ENCODE data around the gene AGPS.

GRCh38 chr2:177347570-177347969 lies 45.0 kb upstream of the AGPS start:
- TF ChIP-seq FOXJ3 (CRISPR knock-in tag; IDR thresholded peaks at IDR 0.05; ENCODE audit: borderline replicate concordance) (no peak), MYC (CRISPR knock-in tag; IDR thresholded peaks at IDR 0.05; ENCODE audit: borderline replicate concordance) (no peak), KAT8 (CRISPR knock-in tag; IDR thresholded peaks at IDR 0.05) (no peak), EZH2 (conservative IDR thresholded peaks at IDR 0.05; ENCODE audit: low read depth, low read length) (no peak), FOXO1 (CRISPR knock-in tag; IDR thresholded peaks at IDR 0.05) (no peak)
